ENCODE results near the gene FAM131C. TPM values are rescaled to one million over a fixed set of nuclear protein-coding genes. Genes with fewer than 3 reads are reported as not detected.
"Not testable (repeated sequence)": the region's sequence is repeated elsewhere in the genome, so short reads cannot be mapped to it uniquely, and the experiment has no call there.

Gene FAM131C
- total and polyA plus RNA-seq, 2 experiments from 2014 or later: 0.71 to 1.3 TPM

DNA sequence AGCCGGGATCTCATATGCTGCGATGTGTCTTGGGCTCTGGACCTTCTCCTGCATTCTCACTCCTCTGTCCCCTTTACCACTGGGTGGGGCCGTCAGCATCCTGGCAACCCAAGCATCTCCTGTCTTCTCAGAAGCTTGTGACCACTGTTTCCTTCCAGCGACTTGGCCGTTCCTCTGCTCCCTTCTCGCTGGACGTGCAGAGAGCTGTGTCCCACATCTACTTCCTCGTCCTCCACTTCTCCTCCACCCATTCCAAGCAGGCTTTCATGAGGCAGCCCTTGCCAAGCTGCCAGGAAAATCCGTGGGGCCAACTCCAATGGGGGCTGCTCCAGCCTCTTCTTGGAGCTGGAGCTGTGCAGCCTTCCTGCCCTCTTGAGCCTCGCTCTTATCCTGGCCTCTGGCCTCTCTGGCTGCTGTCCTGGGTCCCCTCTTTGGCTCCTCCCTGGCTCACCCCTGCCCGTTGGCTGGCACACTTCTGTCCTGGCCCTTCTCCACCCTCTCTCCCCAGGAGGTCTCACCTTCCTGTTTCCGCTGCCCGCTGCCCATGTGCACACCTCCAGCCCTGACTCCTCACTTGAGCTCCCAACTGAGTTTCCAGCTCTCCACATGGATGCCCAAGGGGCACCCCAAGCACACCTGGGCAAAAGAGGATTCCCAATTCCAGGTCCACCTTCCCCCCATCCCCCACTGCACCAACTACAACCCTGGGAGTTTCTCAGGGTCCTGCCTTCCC lies 8.7 kb downstream of the FAM131C start:
- Mint-ChIP-seq H3K4me1 (peaks cover 36% of the 10 kb centered on the region), H3K27me3 (ENCODE audit: insufficient read depth, low read depth, poor library complexity) (peaks cover 13% of the 10 kb centered on the region), H3K9me3 (no peaks in the 10 kb centered on the region), H3K27ac (no peak overlapping the region), H3K4me3 (no peak overlapping the region), H3K36me3 (ENCODE audit: low read depth) (no peaks in the 10 kb centered on the region)
- Histone ChIP-seq H3K36me3 (ENCODE audit: insufficient read depth) (no peaks in the 10 kb centered on the region), H3K79me2 (replicated peaks; ENCODE audit: insufficient read depth) (no peaks in the 10 kb centered on the region), H3K27me3 (ENCODE audit: insufficient read depth) (no peaks in the 10 kb centered on the region), H3K4me3 (no peak overlapping the region), H3K4me2 (no peak overlapping the region), H2AFZ (no peak overlapping the region), H3K27ac (ENCODE audit: low read depth) (no peak overlapping the region), H3K9me2 (ENCODE audit: insufficient read depth) (no peaks in the 10 kb centered on the region), H3K4me1 (ENCODE audit: insufficient read depth) (no peaks in the 10 kb centered on the region; the same call in 1 of the 2 replicates), H4K20me1 (replicated peaks; ENCODE audit: insufficient read depth) (no peaks in the 10 kb centered on the region), H3F3A (replicated peaks; ENCODE audit: low read depth) (no peaks in the 10 kb centered on the region)
- ATAC-seq (no peak; the same call in 2 of the 3 replicates), DNase-seq (ENCODE audit: low spot score) (no peak)
- TF ChIP-seq CTCF (conservative IDR thresholded peaks at IDR 0.05; ENCODE audit: low read depth in 2 of 2): peak in 1 of 2 experiments; percentile 35; a peak in 2 of 4 replicates
- no peak for TF ChIP-seq ZNF331 (CRISPR knock-in tag; IDR thresholded peaks at IDR 0.05; ENCODE audit: low read depth)

- TF ChIP-seq CREB1 (CRISPR knock-in tag; IDR thresholded peaks at IDR 0.05; ENCODE audit: low read depth): no peak
- TF ChIP-seq JUNB (IDR thresholded peaks at IDR 0.05; ENCODE audit: unreplicated experiment): no peak
- no peak for TF ChIP-seq ZNF331 (CRISPR knock-in tag; IDR thresholded peaks at IDR 0.05; ENCODE audit: low read depth)
- no peak for TF ChIP-seq STAT1 (IDR thresholded peaks at IDR 0.05; ENCODE audit: unreplicated experiment)
- H3K36me3 Mint-ChIP-seq (ENCODE audit: low read depth): no peaks in the 10 kb centered on the region
- DNase-seq (ENCODE audit: low spot score): no peak
- H3K9me3 Mint-ChIP-seq: no peaks in the 10 kb centered on the region
- no peak overlapping the region for H3K27ac Mint-ChIP-seq
- no peak overlapping the region for H3K27ac ChIP-seq (ENCODE audit: low read depth)
- H3K27me3 ChIP-seq (ENCODE audit: insufficient read depth): no peaks in the 10 kb centered on the region
- H3K4me1 ChIP-seq (ENCODE audit: insufficient read depth): no peaks in the 10 kb centered on the region; the same call in 1 of the 2 replicates
- H3K36me3 ChIP-seq (ENCODE audit: insufficient read depth): no peaks in the 10 kb centered on the region
- H3K4me3 Mint-ChIP-seq: no peak overlapping the region
- H3K4me2 ChIP-seq: 0 out of 2 replicates have a peak overlapping the region, but pooled peaks have one; percentile 35
- no peak overlapping the region for H3K4me3 ChIP-seq
- H4K20me1 ChIP-seq (replicated peaks; ENCODE audit: insufficient read depth): no peaks in the 10 kb centered on the region
- no peaks in the 10 kb centered on the region for H3F3A ChIP-seq (replicated peaks; ENCODE audit: low read depth)
- H3K79me2 ChIP-seq (replicated peaks; ENCODE audit: insufficient read depth): no peaks in the 10 kb centered on the region
- peaks cover 36% of the 10 kb centered on the region for H3K4me1 Mint-ChIP-seq
- H3K27me3 Mint-ChIP-seq (ENCODE audit: insufficient read depth, low read depth, poor library complexity): peaks cover 13% of the 10 kb centered on the region
- no peaks in the 10 kb centered on the region for H3K9me2 ChIP-seq (ENCODE audit: insufficient read depth)
- no peak overlapping the region for H2AFZ ChIP-seq
- no peak for ATAC-seq
These were observed 9.5 kb downstream of the FAM131C start for GRCh38 chr1:16063921-16064320.

- H3K79me2 ChIP-seq (replicated peaks; ENCODE audit: insufficient read depth): no peaks in the 10 kb centered on the region
- Mint-ChIP-seq H3K27ac (no peak overlapping the region), H3K9me3 (no peaks in the 10 kb centered on the region), H3K4me1 (peaks cover 36% of the 10 kb centered on the region), H3K36me3 (ENCODE audit: low read depth) (no peaks in the 10 kb centered on the region), H3K4me3 (no peak overlapping the region), H3K27me3 (ENCODE audit: insufficient read depth, low read depth, poor library complexity) (peaks cover 9% of the 10 kb centered on the region)
- DNase-seq (ENCODE audit: low spot score) (no peak), ATAC-seq (no peak)
- H3F3A ChIP-seq (replicated peaks; ENCODE audit: low read depth): no peaks in the 10 kb centered on the region
- no peaks in the 10 kb centered on the region for H3K9me2 ChIP-seq (ENCODE audit: insufficient read depth)
- H3K36me3 ChIP-seq (ENCODE audit: insufficient read depth): no peaks in the 10 kb centered on the region
- TF ChIP-seq NANOG (IDR thresholded peaks at IDR 0.05; ENCODE audit: borderline replicate concordance) (no peak), JUNB (IDR thresholded peaks at IDR 0.05; ENCODE audit: unreplicated experiment) (no peak)
- H3K27me3 ChIP-seq (ENCODE audit: insufficient read depth): no peaks in the 10 kb centered on the region
- no peak overlapping the region for H3K4me3 ChIP-seq
- no peak overlapping the region for H3K27ac ChIP-seq (ENCODE audit: low read depth)
- H2AFZ ChIP-seq: no peak overlapping the region
- no peaks in the 10 kb centered on the region; the same call in 1 of the 2 replicates for H3K4me1 ChIP-seq (ENCODE audit: insufficient read depth)
- no peaks in the 10 kb centered on the region for H4K20me1 ChIP-seq (replicated peaks; ENCODE audit: insufficient read depth)
- 0 out of 2 replicates have a peak overlapping the region, but pooled peaks have one; percentile 35 for H3K4me2 ChIP-seq
These were observed 10.1 kb downstream of the FAM131C start for GRCh38 chr1:16063226-16063829.

- not testable (repeated sequence) for H3K27me3 Mint-ChIP-seq (ENCODE audit: insufficient read depth, low read depth, poor library complexity); H3K36me3 ChIP-seq (ENCODE audit: insufficient read depth); H3K27me3 ChIP-seq (ENCODE audit: insufficient read depth); H3K9me2 ChIP-seq (ENCODE audit: insufficient read depth); H4K20me1 ChIP-seq (replicated peaks; ENCODE audit: insufficient read depth); DNase-seq (ENCODE audit: low spot score); H3F3A ChIP-seq (replicated peaks; ENCODE audit: low read depth); H3K27ac ChIP-seq (ENCODE audit: low read depth); H3K4me3 ChIP-seq; H3K4me3 Mint-ChIP-seq; H3K4me2 ChIP-seq; H2AFZ ChIP-seq; H3K4me1 ChIP-seq (ENCODE audit: insufficient read depth); H3K79me2 ChIP-seq (replicated peaks; ENCODE audit: insufficient read depth); H3K36me3 Mint-ChIP-seq (ENCODE audit: low read depth); ATAC-seq; H3K27ac Mint-ChIP-seq; H3K9me3 Mint-ChIP-seq
- H3K4me1 Mint-ChIP-seq: peaks cover 34% of the 10 kb centered on the region
These were observed 10.8 kb downstream of the FAM131C start for GRCh38 chr1:16062687-16063075.

- not testable (repeated sequence) for H4K20me1 ChIP-seq (replicated peaks; ENCODE audit: insufficient read depth); H3K27me3 Mint-ChIP-seq (ENCODE audit: insufficient read depth, low read depth, poor library complexity); H3K4me3 ChIP-seq; H3K27me3 ChIP-seq (ENCODE audit: insufficient read depth); H3K36me3 ChIP-seq (ENCODE audit: insufficient read depth); H3K27ac ChIP-seq (ENCODE audit: low read depth); H3K79me2 ChIP-seq (replicated peaks; ENCODE audit: insufficient read depth); H3K9me2 ChIP-seq (ENCODE audit: insufficient read depth); DNase-seq (ENCODE audit: low spot score); H3K4me3 Mint-ChIP-seq; ATAC-seq; H3K36me3 Mint-ChIP-seq (ENCODE audit: low read depth); H3F3A ChIP-seq (replicated peaks; ENCODE audit: low read depth); H3K4me1 ChIP-seq (ENCODE audit: insufficient read depth); H3K4me2 ChIP-seq; H3K27ac Mint-ChIP-seq; H2AFZ ChIP-seq; H3K9me3 Mint-ChIP-seq
- H3K4me1 Mint-ChIP-seq: peaks cover 29% of the 10 kb centered on the region
These were observed 11.3 kb downstream of the FAM131C start for GRCh38 chr1:16061989-16062686.

All from GM23338 (cell line).